Transverse colon (tissue), 4 donors: ENCODE data around the gene SUN1.

Source experiments
- EP300 ChIP-seq: sonication (generic); formaldehyde crosslinking; IDR thresholded peaks from one replicate; pipeline ENCODE4 v1.6.1; 2017; ENCODE audit warnings: antibody characterized with exemption, low read depth
- POLR2A ChIP-seq: fragments of 450-650 bp; IDR thresholded peaks from one replicate; pipeline ENCODE4 v1.6.1; 2016; ENCODE audit warnings: antibody characterized with exemption, mild to moderate bottlenecking, moderate library complexity
- POLR2AphosphoS5 ChIP-seq, 3 donors: sonication (generic); formaldehyde crosslinking; IDR thresholded peaks; one replicate each; pipeline ENCODE4 v1.6.1; 2016; ENCODE audit warnings: antibody characterized with exemption in 3 of 3
- TF ChIP-seq, protein P1 (sequence below), 5 experiments: fragments of 200-600 bp in 3 of 5; fragments of 450-650 bp in 2 of 5; sonication (generic) in 3 of 5; IDR thresholded peaks; 1 replicate in 2 of 5; 2 replicates in 3 of 5; pipeline ENCODE4 v1.5.1; 2016 to 2017; ENCODE audit warnings: antibody characterized with exemption in 5 of 5, inconsistent platforms in 3 of 5, mild to moderate bottlenecking in 2 of 5, moderate library complexity in 1 of 5

DNA sequence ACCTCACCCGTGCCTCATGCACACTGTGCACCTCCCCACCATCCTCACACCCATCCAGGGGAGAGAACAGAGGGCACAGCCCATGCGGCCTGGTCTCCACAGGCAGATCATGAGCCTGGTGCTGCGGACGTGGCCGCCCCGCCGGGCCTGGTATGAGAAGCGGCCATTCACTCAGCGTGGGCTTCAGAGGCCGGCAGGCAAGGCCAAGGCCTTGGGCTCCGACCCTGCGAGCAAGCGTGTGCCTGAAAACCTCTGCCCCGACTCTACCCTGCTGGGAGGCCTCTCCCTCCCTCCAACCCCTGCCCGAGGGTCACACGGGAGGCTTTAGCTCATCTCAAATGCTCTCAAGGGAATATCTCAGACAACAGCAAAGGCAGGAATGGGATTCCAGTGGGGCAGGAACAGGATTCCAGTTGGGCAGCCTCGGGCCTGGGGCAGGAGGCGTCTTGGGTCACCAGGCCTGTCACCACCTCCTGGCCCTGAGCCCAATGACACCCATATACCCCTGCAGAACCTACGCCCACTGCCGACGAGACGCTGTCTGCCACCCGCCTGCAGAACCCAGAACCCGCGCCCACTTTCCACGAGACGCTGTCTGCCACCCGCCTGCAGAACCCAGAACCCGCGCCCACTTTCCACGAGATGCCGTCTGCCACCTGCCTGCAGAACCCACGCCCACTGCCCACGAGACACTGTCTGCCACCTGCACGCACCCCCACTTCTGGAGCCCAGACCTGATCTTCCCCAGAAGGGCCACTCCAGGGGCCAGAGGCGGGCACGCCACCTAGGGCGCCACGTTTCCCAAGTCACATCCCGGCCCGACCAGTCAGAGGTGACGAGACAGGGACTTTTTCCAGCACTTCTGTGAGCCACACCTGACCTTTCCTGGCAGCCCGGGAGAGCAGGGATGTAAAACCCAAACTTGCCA is 83.3 kb downstream of the SUN1 start:
- TF ChIP-seq EP300: no peak
- TF ChIP-seq, protein P1, sequence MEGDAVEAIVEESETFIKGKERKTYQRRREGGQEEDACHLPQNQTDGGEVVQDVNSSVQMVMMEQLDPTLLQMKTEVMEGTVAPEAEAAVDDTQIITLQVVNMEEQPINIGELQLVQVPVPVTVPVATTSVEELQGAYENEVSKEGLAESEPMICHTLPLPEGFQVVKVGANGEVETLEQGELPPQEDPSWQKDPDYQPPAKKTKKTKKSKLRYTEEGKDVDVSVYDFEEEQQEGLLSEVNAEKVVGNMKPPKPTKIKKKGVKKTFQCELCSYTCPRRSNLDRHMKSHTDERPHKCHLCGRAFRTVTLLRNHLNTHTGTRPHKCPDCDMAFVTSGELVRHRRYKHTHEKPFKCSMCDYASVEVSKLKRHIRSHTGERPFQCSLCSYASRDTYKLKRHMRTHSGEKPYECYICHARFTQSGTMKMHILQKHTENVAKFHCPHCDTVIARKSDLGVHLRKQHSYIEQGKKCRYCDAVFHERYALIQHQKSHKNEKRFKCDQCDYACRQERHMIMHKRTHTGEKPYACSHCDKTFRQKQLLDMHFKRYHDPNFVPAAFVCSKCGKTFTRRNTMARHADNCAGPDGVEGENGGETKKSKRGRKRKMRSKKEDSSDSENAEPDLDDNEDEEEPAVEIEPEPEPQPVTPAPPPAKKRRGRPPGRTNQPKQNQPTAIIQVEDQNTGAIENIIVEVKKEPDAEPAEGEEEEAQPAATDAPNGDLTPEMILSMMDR (IDR thresholded peaks at IDR 0.05): no peak
- TF ChIP-seq POLR2AphosphoS5 (IDR thresholded peaks at IDR 0.05): no peak
- no peak for TF ChIP-seq POLR2A
